ENCODE results near the gene BTBD9. TPM values are rescaled to one million over a fixed set of nuclear protein-coding genes. Genes with fewer than 3 reads are reported as not detected.

BTBD9 gene
- total and polyA plus RNA-seq, 2 donors (not counting 1 experiment from before 2014, with no cell fraction given) = 4.1 to 48.9 TPM

DNA sequence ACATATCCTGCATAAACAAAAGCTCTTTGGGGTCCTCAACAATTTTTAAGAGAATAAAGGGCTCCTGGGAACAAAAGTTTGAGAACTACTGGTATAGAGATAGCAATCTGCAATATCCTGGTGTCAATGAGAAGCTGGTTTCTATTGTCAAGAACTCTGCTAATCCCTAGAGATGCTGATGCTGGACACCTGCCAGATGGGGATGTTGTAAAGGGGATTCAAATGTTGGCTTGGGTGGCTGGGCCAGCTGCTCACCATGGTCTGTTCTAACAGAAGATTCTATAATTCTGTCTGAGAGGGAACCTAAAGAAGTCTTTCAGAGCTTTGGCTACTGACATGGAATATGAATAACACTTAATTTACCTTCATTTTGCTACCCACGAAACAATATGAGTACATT, 137.8 kb downstream of the BTBD9 start:
- H3K9ac ChIP-seq (ENCODE audit: low read length) = no peak overlapping the region
- CTCF ChIA-PET = interaction anchor here (2.8 kb wide), 1 partner anchor 8 kb away, joined by 15 read pairs; no protein-coding TSS in a partner anchor
- no peaks in the 10 kb centered on the region for H3K9me3 ChIP-seq (ENCODE audit: control extremely low read depth in 1 of 3, control insufficient read depth in 2 of 3, insufficient read depth in 1 of 3, low read length in 2 of 3)
- no peaks in the 10 kb centered on the region for H3K27me3 ChIP-seq (replicated peaks in 1 of 4; ENCODE audit: control extremely low read depth in 1 of 4, control insufficient read depth in 3 of 4, insufficient read depth in 4 of 4, low read length in 3 of 4)
- ATAC-seq (ENCODE audit: low read depth) (no peak), DNase-seq (no peak)
- TF ChIP-seq EZH2 (IDR thresholded peaks at IDR 0.05; ENCODE audit: borderline replicate concordance, insufficient read depth, low read depth, low read length, poor library complexity, severe bottlenecking) = no peak
- no peak for TF ChIP-seq CTCF (IDR thresholded peaks at IDR 0.05)
- Mint-ChIP-seq H3K27ac (no peak overlapping the region), H3K4me3 (no peak overlapping the region), H3K4me1 (peaks cover 2% of the 10 kb centered on the region), H3K27me3 (no peaks in the 10 kb centered on the region), H3K9me3 (ENCODE audit: insufficient read depth) (no peaks in the 10 kb centered on the region)
- no peak overlapping the region for H3K4me2 ChIP-seq (replicated peaks; ENCODE audit: low read depth, low read length, poor library complexity, severe bottlenecking)
- H3K4me3 ChIP-seq (ENCODE audit: control extremely low read depth in 1 of 5, extremely low read depth in 1 of 5, insufficient read depth in 1 of 5, low read depth in 2 of 5, low read length in 4 of 5) = no peak overlapping the region
- POLR2A ChIA-PET = no interaction called here
- no peaks in the 10 kb centered on the region for H3K4me1 ChIP-seq (ENCODE audit: control insufficient read depth in 2 of 2, insufficient read depth in 2 of 2, low read length in 2 of 2)
- no peak overlapping the region for H2AFZ ChIP-seq (ENCODE audit: insufficient read depth, low read depth, low read length, poor library complexity, severe bottlenecking)
- no peaks in the 10 kb centered on the region for H3K36me3 ChIP-seq (replicated peaks in 1 of 2; ENCODE audit: control extremely low read depth in 1 of 2, control insufficient read depth in 1 of 2, extremely low read depth in 1 of 2, insufficient read depth in 2 of 2, low read length in 1 of 2)
- WGBS (ENCODE audit: insufficient coverage) = no CpG with 5 or more reads among the region's 1 CpG
- no peaks in the 10 kb centered on the region for H4K20me1 ChIP-seq (ENCODE audit: control insufficient read depth, insufficient read depth, low read length, poor library complexity, severe bottlenecking)
- no peaks in the 10 kb centered on the region for H3K79me2 ChIP-seq (ENCODE audit: control insufficient read depth, insufficient read depth, low read length)
- intact Hi-C loops (cut with micrococcal nuclease) = no loop called here
- H3K27ac ChIP-seq (ENCODE audit: low read length in 2 of 2) = no peak overlapping the region

- no peaks in the 10 kb centered on the region for H3K36me3 ChIP-seq (replicated peaks in 1 of 2; ENCODE audit: control extremely low read depth in 1 of 2, control insufficient read depth in 1 of 2, extremely low read depth in 1 of 2, insufficient read depth in 2 of 2, low read length in 1 of 2)
- no peak overlapping the region for H3K9ac ChIP-seq (ENCODE audit: low read length)
- no peak for ATAC-seq (ENCODE audit: low read depth)
- H3K79me2 ChIP-seq (ENCODE audit: control insufficient read depth, insufficient read depth, low read length) = no peaks in the 10 kb centered on the region
- H3K27me3 Mint-ChIP-seq = no peaks in the 10 kb centered on the region
- intact Hi-C loops (cut with micrococcal nuclease) = no loop called here
- no peak overlapping the region for H3K4me2 ChIP-seq (replicated peaks; ENCODE audit: low read depth, low read length, poor library complexity, severe bottlenecking)
- no peak for DNase-seq
- H3K9me3 Mint-ChIP-seq (ENCODE audit: insufficient read depth) = no peaks in the 10 kb centered on the region
- ChIA-PET POLR2A (no interaction called here), CTCF (interaction anchor here (2.1 kb wide), 1 partner anchor 466 kb away, joined by 5 read pairs; no protein-coding TSS in a partner anchor)
- 100% methylated on average over 4 of the region's 5 CpGs for WGBS (ENCODE audit: insufficient coverage)
- no peak overlapping the region for H3K4me3 Mint-ChIP-seq
- no peaks in the 10 kb centered on the region for H3K27me3 ChIP-seq (replicated peaks in 1 of 4; ENCODE audit: control extremely low read depth in 1 of 4, control insufficient read depth in 3 of 4, insufficient read depth in 4 of 4, low read length in 3 of 4)
- H4K20me1 ChIP-seq (ENCODE audit: control insufficient read depth, insufficient read depth, low read length, poor library complexity, severe bottlenecking) = no peaks in the 10 kb centered on the region
- H2AFZ ChIP-seq (ENCODE audit: insufficient read depth, low read depth, low read length, poor library complexity, severe bottlenecking) = no peak overlapping the region
- TF ChIP-seq EZH2 (IDR thresholded peaks at IDR 0.05; ENCODE audit: borderline replicate concordance, insufficient read depth, low read depth, low read length, poor library complexity, severe bottlenecking) (no peak), CTCF (IDR thresholded peaks at IDR 0.05) (no peak)
- no peak overlapping the region for H3K27ac Mint-ChIP-seq
- no peak overlapping the region for H3K4me3 ChIP-seq (ENCODE audit: control extremely low read depth in 1 of 5, extremely low read depth in 1 of 5, insufficient read depth in 1 of 5, low read depth in 2 of 5, low read length in 4 of 5)
- H3K9me3 ChIP-seq (ENCODE audit: control extremely low read depth in 1 of 3, control insufficient read depth in 2 of 3, insufficient read depth in 1 of 3, low read length in 2 of 3) = no peaks in the 10 kb centered on the region
- no peak overlapping the region for H3K27ac ChIP-seq (ENCODE audit: low read length in 2 of 2)
- peaks cover 11% of the 10 kb centered on the region for H3K4me1 Mint-ChIP-seq
- no peaks in the 10 kb centered on the region for H3K4me1 ChIP-seq (ENCODE audit: control insufficient read depth in 2 of 2, insufficient read depth in 2 of 2, low read length in 2 of 2)
These were observed 140.1 kb downstream of the BTBD9 start for GRCh38 chr6:38499529-38500096.

Data from B cell (primary cell).